Lung (tissue), 16 donors: ENCODE data around the gene FGFBP2. TPM values are rescaled to one million over a fixed set of nuclear protein-coding genes. Genes with fewer than 3 reads are reported as not detected.

ENCODE experiments used
- ATAC-seq: fragments of 200-7000 bp; cut with Tn5 transposase; one replicate; pipeline ENCODE4 v1.9.1; 2020; ENCODE audit warnings: moderate number of reproducible peaks; ENCODE audit not compliant: insufficient read depth, low FRiP score
- DNase-seq, 3 donors: peaks; one replicate each; pipeline ENCODE4 v3.0.0-alpha.2; 2013 to 2017
- H3K27ac ChIP-seq, 2 donors: one replicate each; pipeline ENCODE4 v1.5.1; 2013; ENCODE audit warnings: mild to moderate bottlenecking in 2 of 2, moderate library complexity in 2 of 2, control low read depth in 1 of 2, inconsistent platforms in 1 of 2, low read depth in 1 of 2, low read length in 1 of 2
- H3K27me3 ChIP-seq, 3 donors: one replicate each; pipeline ENCODE4 v1.5.1; 2013; ENCODE audit warnings: low read length in 2 of 3; ENCODE audit not compliant: control insufficient read depth in 3 of 3, insufficient read depth in 3 of 3
- H3K36me3 ChIP-seq, 4 donors: one replicate each; pipeline ENCODE4 v1.5.1; 2013; ENCODE audit warnings: low read length in 4 of 4, mild to moderate bottlenecking in 1 of 4, moderate library complexity in 1 of 4; ENCODE audit not compliant: control insufficient read depth in 4 of 4, insufficient read depth in 4 of 4
- H3K4me1 ChIP-seq, 5 donors: one replicate each; pipeline ENCODE4 v1.5.1; 2013; ENCODE audit warnings: low read length in 5 of 5, mild to moderate bottlenecking in 2 of 5, moderate library complexity in 1 of 5; ENCODE audit not compliant: control insufficient read depth in 5 of 5, insufficient read depth in 5 of 5
- H3K4me3 ChIP-seq: one replicate; pipeline ENCODE4 v1.5.1; 2013; ENCODE audit warnings: mild to moderate bottlenecking, control low read depth, moderate library complexity
- H3K9ac ChIP-seq, 2 donors: one replicate each; pipeline ENCODE4 v1.5.1; 2013; ENCODE audit warnings: low read length in 2 of 2, control low read depth in 1 of 2; ENCODE audit not compliant: insufficient read depth in 1 of 2
- H3K9me3 ChIP-seq, 4 donors: one replicate each; pipeline ENCODE4 v1.5.1; 2013; ENCODE audit warnings: low read length in 3 of 4, mild to moderate bottlenecking in 1 of 4, moderate library complexity in 1 of 4; ENCODE audit not compliant: control insufficient read depth in 4 of 4, insufficient read depth in 3 of 4
- WGBS, 2 donors: extraction: QIAGEN DNeasy Blood & Tissue Kit; methylation state at CpG; one replicate each; pipeline ENCODE4 v1.1.7; 2013; 5-methylcytosine and 5-hydroxymethylcytosine counted together
- long read RNA-seq, 5 donors: transcript quantifications; one replicate each; lab custom pipeline, GENCODE V29; 2026
- polyA plus RNA-seq, 2 donors: library from polyadenylated mRNA; stranded (reverse); fragments of 200-250 nt; gene quantifications; one replicate each; pipeline ENCODE4 v1.2.1, GENCODE V29; 2013
- total RNA-seq, 2 donors: library from RNA; depleted of rRNA in 1 of 2; stranded (reverse); fragments of >200 nt in 1 of 2; gene quantifications; one replicate each; pipeline ENCODE4 v1.2.1, GENCODE V29; 2014 to 2021
- TF ChIP-seq, protein P1 (sequence below): IDR thresholded peaks from 2 replicates; pipeline ENCODE4 v1.5.1; 2012; ENCODE audit warnings: mild to moderate bottlenecking; ENCODE audit errors: control extremely low read depth, extremely low read depth
- donor health status: control.
- donor health status: control.
- donor health status: Bipolar disorder and iron deficiency.
- donor health status: healthy.
- donor health status: DM: yes; HTN: yes; CAD: no.

The FGFBP2 gene, protein sequence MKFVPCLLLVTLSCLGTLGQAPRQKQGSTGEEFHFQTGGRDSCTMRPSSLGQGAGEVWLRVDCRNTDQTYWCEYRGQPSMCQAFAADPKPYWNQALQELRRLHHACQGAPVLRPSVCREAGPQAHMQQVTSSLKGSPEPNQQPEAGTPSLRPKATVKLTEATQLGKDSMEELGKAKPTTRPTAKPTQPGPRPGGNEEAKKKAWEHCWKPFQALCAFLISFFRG
- total RNA-seq (1 to 10 TPM; 1.1 to 1.6 TPM), polyA plus RNA-seq (1 to 10 TPM in 1 of 2 donors, under 1 TPM in 1; 0.47 to 2.8 TPM)
- long read RNA-seq, donor 1, result 0 reads
- long read RNA-seq, donor 2, result 0 reads
- long read RNA-seq, donor 3, result 0 reads
- long read RNA-seq, donor 4, partial matches to known transcripts, result 0 of 1 reads
- long read RNA-seq, donor 4, other reads (novel, unspliced or antisense), result 0 of 1 reads
- long read RNA-seq, donor 5, result 0 reads

DNA sequence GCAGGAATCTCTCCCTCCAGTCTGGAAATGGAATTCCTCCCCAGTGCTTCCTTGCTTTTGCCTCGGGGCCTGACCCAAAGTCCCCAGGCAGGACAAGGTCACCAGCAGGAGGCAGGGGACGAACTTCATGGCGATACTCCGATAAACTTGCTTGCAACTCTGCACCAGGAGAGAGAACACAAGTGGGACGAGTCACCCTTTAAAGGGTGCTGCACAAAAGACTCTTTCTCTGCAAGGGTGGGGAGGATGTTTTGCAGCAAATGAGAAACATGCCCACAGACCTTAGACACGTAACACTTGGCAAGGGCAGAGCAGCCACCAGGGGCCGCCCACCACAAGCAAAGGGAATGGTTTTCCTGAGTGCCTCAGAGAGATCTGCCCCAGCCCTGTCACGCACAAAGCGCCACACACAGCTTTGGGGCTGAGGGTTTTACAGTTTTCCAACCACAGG is at the start of gene FGFBP2:
Gene FGFBP2 (minus strand): TSS at position 175 of the 451 bp plus-strand sequence. CDS start 46 bp downstream, at position 129.
- ATAC-seq (peak; percentile 51), DNase-seq (peak; percentile 44 to 50 (median 49))
- TF ChIP-seq, protein P1, sequence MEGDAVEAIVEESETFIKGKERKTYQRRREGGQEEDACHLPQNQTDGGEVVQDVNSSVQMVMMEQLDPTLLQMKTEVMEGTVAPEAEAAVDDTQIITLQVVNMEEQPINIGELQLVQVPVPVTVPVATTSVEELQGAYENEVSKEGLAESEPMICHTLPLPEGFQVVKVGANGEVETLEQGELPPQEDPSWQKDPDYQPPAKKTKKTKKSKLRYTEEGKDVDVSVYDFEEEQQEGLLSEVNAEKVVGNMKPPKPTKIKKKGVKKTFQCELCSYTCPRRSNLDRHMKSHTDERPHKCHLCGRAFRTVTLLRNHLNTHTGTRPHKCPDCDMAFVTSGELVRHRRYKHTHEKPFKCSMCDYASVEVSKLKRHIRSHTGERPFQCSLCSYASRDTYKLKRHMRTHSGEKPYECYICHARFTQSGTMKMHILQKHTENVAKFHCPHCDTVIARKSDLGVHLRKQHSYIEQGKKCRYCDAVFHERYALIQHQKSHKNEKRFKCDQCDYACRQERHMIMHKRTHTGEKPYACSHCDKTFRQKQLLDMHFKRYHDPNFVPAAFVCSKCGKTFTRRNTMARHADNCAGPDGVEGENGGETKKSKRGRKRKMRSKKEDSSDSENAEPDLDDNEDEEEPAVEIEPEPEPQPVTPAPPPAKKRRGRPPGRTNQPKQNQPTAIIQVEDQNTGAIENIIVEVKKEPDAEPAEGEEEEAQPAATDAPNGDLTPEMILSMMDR, result no peak
- no peak within 1 kb of the TSS for H3K9ac ChIP-seq
- H3K36me3 ChIP-seq, result no peaks in the 10 kb centered on the region
- H3K4me3 ChIP-seq, result no peak within 1 kb of the TSS
- no peaks in the 10 kb centered on the region for H3K4me1 ChIP-seq
- WGBS, 2 donors, result 41 to 46% methylated on average over 9 of the region's 9 CpGs
- H3K9me3 ChIP-seq, result peaks cover 0 to 3% (median 2%) of the 10 kb centered on the region in 4 donors
- H3K27ac ChIP-seq, result no peak within 1 kb of the TSS
- no peaks in the 10 kb centered on the region for H3K27me3 ChIP-seq

DNA sequence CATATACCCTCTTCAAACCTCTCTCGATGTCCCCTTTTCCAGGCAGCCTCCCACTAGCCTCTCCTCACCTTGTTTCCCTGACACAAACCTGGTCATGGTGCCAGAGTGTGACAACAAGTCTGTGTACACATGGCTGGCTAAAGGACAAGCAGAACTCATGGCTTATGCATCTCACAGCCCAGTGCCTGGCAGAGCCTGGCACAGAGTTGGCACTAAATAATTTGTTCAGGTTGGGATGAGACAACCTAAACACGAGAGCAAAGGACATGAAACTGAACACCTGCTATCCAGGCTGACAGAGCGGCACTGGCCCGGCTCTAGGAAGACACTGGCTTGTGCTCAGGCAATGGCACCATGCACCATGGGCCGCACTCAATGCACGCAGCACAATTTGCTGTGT is 48.2 kb upstream of the FGFBP2 start:
- H3K27ac ChIP-seq, result no peak overlapping the region
- DNase-seq (no peak), ATAC-seq (no peak)
- no peaks in the 10 kb centered on the region for H3K4me1 ChIP-seq
- TF ChIP-seq, protein P1, result no peak
- H3K9ac ChIP-seq, result no peak overlapping the region
- 91 to 96% methylated on average over 6 of the region's 6 CpGs for WGBS, 2 donors
- no peaks in the 10 kb centered on the region for H3K27me3 ChIP-seq
- no peaks in the 10 kb centered on the region for H3K9me3 ChIP-seq
- no peak overlapping the region for H3K4me3 ChIP-seq
- no peaks in the 10 kb centered on the region for H3K36me3 ChIP-seq

DNA sequence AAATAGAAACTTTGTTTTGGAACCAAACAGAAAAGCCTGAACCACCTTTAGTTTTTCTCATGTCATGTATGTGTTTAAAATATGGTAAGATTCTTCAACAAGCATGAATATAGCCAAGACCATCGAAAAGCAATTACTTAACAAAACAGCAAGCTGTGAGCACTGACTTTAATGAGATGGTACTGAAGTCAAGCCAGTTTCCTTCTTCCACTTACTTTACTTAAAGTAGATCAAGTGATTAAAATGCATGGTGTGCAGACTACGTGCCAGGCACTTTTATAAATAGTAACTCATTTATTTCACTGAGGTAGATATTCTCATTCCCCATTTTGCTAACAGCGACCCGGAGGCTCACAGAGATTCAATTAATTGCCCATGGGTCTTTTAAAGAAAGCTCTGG is 46.2 kb upstream of the FGFBP2 start:
- H3K9ac ChIP-seq, result no peak overlapping the region
- TF ChIP-seq, protein P1, result no peak
- H3K27ac ChIP-seq, result no peak overlapping the region
- H3K27me3 ChIP-seq, result no peaks in the 10 kb centered on the region
- ATAC-seq (no peak), DNase-seq (no peak)
- no peaks in the 10 kb centered on the region for H3K9me3 ChIP-seq
- H3K36me3 ChIP-seq, result no peaks in the 10 kb centered on the region
- 89 to 95% methylated on average over 4 of the region's 4 CpGs for WGBS, 2 donors
- no peaks in the 10 kb centered on the region for H3K4me1 ChIP-seq
- H3K4me3 ChIP-seq, result no peak overlapping the region
